Stimulated activated CD4-positive, alpha-beta T cell treated with anti-CD3 and anti-CD28 coated beads, Interleukin-15, amount 100 ng/mL, for 1 hour (primary cell): ENCODE results near the gene AHCY.
"Not testable (repeated sequence)": the region's sequence is repeated elsewhere in the genome, so short reads cannot be mapped to it uniquely, and the experiment has no call there.

Source experiments
- DNase-seq, 2 donors: peaks; one replicate each; pipeline ENCODE4 v3.0.0-alpha.2; 2020; ENCODE audit warnings: low read depth in 1 of 2, low spot score in 1 of 2

The AHCY gene

DNA sequence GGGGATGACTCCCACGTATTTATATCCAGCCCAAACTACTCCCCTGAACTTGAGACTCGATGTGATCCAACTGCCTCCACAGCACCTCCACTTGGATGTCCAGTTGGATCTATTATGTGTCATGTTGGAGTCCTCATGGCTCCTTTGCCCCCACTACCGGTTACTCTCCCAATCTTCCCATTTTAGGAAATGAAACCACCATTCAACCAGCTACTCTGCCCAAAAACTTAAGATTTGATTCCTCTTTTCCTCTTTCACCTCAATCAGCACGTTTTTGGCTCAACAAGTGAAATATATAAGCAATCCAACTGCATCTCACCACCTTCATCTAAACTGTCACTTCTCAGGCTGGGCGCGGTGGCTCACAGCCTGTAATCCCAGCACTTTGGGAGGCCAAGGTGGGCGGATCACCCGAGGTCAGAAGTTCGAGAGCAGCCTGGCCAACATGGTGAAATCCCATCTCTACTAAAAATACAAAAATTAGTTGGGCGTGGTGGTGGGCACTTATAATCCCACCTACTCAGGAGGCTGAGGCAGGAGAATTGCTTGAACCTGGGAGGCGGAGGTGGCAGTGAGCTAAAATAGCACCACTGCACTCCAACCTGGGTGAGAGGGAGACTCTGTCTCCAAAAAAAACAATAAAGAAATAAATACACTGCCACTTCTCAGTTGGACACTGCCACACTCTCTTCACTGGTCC, 3.4 kb downstream of the AHCY start:
- DNase-seq = no peak

DNA sequence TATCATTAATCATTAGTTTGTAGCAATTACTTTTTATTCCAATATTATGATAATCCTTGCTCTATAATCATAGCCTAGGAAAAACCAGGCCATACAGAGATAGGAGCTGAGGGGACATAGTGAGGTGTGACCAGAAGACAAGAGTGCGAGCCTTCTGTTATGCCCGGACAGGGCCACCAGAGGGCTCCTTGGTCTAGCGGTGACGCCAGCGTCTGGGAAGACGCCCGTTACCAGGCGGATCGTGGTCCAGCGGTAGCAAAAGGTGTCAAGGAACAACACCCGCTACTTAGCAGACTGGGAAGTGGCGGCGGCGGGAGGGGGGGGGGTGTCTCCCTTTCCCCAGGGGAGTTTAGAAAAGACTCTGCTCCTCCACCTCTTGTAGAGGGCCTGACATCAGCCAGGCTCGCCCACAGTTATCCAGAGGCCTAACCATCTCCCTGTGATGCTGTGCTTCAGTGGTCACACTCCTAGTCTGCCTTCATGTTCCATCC, 4.8 kb downstream of the AHCY start:
- DNase-seq = not testable (repeated sequence)

DNA sequence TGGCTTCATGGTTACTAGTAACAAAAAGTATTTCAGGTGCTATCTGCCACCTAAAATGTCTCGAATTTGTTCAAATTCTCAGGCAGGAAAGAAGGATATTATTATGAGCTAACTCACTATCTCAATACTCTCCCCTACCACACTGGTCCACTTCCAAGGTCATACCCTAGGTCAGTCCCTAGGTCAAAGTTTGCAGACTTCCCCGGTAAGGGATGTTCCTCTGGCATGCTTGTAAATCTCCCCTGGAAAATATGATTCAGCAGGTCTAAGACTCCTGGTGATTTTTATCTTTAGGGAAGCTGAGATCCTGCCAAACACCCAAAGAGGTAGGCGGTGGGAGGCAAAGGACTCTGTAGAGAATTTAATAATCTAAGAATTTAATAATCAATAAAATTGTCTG, 6.7 kb downstream of the AHCY start:
- no peak for DNase-seq

DNA sequence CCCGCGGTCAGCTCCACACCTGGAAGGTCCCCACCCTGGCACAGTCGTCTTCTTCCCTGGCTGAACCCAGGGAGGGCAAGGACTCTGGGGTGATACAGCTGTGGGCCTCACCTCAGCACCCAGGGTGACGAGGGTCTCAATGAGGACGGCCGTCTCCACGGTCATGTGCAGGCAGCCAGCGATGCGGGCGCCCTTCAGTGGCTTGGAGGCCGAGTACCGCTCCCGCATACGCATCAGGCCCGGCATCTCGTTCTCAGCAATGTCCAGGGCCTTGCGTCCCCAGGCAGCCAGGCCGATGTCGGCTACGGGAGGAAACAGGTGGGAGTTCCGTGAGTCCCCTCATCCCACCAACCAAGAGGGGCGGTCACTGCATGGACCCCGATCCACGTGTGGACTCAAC, 7.9 kb downstream of the AHCY start:
- no peak for DNase-seq

GRCh38 chr20:34294563-34294962, 8.6 kb downstream of the AHCY start:
- no peak for DNase-seq

- DNase-seq = no peak
Observed at GRCh38 chr20:34293589-34293988, 9.6 kb downstream of the AHCY start.

- DNase-seq = no peak
Observed at GRCh38 chr20:34293119-34293518, 10.0 kb downstream of the AHCY start.

DNA sequence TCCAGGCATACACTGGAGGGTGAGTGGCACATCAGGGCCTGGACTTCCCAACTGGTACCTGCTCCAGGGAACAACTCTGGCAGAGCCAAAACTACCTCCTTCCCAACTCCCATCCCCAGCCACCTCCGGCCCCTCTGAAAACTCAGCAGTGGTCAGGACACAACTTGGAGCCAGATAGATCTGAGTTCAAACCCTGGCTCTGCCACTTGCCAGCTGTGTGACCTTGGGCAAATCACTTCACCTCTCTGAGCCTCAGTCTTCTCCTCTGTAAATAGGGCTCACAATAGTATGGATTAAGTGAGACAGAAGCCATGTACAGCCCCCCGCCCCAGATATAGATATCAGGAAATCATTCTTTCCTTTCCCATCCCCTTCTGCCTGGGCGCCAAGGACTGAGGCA, 10.7 kb downstream of the AHCY start:
- DNase-seq = no peak

GRCh38 chr20:34290471-34290870, 12.7 kb downstream of the AHCY start:
- DNase-seq = no peak

GRCh38 chr20:34287500-34287899, 15.7 kb downstream of the AHCY start:
- not testable (repeated sequence) for DNase-seq

DNA sequence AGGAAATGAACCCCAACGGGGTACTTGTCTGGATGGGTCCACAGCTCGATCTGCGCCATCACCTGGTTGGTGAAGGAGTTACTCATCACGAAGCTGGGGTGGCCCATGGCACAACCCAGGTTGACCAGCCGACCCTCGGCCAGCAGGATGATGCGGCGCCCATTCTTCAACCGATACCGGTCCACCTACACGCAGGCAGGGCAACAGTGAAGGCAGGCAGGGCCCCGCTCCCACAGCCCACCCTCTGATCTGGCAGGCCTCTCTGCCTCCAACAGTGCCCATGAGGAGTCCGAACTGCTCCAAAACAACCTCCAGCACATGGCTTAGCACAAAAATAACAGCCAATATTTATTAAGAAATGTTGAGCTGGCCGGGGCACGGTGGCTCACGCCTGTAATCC, 17.7 kb downstream of the AHCY start:
- DNase-seq = no peak

DNA sequence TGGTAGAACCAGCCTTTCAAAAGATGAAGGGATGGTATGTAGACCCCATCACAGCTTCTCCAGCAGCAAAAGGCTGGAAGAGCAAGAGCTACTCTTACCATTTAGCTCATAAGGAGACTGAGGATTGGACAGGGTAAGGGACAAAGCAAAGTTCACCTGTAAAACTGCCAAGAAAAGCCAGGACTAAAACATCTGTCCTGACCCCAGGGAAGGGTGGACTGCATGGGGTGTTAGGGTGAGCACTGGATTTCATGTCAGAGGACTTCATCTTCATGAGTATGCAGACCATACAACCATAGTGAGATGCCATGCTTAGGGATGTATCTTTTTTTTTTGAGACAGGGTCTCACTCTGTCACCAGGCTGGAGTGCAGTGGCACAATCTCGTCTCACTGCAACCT, 19.3 kb downstream of the AHCY start:
- DNase-seq = no peak

DNA sequence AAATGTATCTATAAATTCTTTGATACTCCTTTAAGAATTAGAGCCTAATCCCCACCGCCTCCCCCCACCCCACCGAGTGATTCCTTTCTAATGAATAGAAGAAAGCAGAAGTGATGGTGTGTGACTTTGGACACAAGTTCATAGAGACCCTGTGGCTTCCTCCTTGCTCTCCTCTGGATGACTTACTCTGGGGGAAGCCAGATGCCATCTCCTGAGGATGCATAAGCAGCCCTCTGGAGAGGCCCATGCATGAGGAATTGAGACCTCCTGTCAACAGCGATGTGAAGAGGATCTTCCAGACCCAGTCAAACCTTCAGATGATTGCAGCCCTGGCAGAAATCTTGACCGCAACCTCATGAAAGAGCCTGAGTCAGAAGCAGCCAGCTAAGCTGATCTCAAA, 21.1 kb downstream of the AHCY start:
- DNase-seq = no peak

DNA sequence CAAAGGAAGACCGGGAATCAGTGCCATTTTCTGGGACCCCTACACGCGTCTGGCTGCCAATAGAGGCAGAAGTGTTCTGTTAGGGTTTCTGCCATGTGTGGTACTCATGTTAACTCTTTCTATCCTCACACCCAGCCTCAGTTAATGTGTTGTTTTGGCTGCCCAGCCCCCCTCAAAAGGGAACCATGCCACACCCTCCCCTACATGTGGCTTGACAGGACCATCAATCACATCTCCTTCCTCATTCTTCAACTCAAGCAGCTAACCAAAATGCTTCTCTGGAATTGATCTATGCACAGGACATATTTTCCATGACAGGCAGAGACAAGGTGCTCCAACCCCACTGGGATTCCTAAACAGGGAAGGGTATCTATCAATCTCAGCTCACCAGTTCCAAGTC, 22.0 kb downstream of the AHCY start:
- DNase-seq = no peak

DNA sequence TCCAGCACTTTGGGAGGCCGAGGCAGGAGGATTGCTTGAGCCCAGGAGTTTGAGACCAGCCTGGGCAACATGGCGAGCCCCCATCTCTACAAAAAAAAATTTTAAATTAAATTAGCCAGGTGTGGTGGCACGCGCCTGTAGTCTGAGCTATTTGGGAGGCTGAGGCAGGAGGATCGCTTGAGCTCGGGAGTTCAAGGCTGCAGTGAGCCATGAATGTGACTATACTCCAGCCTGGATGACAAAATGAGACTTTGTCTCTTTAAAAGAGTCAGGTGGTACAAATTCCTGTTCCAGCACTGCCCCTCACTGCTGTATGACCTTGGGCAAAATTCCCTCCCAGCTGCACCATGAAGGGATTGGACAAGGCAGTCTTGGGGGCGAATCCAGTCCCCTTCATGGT, 28.5 kb downstream of the AHCY start:
- no peak for DNase-seq

GRCh38 chr20:34271956-34272355, 31.2 kb downstream of the AHCY start:
- DNase-seq = no peak

DNA sequence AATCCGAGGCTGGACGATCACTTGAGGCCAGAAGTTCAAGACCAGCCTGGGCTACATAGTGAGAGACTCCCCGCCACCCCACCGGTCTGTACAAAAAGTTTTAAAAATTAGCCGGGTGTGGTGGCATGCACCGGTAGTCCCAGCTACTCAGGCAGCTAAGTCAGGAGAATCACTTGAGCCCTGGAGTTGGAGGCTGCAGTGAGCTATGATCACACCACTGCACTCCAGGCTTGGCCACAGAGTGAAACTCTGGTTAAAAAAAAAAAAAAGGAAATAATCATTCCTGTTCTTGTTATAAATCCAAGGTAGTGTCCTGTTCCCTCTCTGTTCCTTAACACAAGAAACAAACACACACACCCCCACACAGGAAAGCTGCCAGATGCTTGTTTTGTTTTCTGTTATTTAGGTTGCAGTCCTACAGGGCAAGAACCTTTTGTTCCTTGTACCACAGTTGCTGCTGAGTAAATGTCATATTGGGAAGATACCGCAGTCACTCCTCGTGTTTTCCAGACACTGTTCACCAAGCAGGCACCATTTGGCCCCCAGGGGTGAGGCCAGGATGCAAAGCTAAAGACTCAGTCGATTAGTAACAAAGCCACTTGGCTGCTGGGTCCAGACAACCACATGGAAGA, 33.0 kb downstream of the AHCY start:
- DNase-seq = no peak

GRCh38 chr20:34268851-34269636, 34.1 kb downstream of the AHCY start:
- DNase-seq = peak in 1 of 2 donors; percentile 3

DNA sequence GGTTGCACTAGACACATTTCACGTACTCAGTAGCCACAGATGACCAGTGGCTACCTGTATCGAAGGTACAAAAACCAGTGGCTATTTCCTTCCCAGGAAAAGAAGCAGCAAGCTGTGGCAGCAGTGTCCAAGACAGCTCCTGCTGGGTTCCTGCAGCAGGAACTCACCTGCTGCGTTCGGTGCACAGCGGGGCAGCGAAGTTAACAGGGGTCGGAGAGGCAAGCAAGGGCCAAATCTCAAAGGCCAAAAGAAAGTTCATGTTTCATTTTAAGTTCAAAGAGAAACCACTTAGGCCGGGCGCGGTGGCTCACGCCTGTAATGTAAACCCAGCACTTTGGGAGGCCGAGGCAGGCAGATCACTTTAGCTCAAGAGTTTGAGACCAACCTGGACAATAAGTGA, 35.0 kb downstream of the AHCY start:
- no peak for DNase-seq

- no peak for DNase-seq
Observed at GRCh38 chr20:34264141-34264540, 39.0 kb downstream of the AHCY start.

GRCh38 chr20:34263468-34263867, 39.7 kb downstream of the AHCY start:
- DNase-seq = not testable (repeated sequence)
